Measurements from ENCODE around the gene EPB41L2.

EPB41L2 gene

DNA sequence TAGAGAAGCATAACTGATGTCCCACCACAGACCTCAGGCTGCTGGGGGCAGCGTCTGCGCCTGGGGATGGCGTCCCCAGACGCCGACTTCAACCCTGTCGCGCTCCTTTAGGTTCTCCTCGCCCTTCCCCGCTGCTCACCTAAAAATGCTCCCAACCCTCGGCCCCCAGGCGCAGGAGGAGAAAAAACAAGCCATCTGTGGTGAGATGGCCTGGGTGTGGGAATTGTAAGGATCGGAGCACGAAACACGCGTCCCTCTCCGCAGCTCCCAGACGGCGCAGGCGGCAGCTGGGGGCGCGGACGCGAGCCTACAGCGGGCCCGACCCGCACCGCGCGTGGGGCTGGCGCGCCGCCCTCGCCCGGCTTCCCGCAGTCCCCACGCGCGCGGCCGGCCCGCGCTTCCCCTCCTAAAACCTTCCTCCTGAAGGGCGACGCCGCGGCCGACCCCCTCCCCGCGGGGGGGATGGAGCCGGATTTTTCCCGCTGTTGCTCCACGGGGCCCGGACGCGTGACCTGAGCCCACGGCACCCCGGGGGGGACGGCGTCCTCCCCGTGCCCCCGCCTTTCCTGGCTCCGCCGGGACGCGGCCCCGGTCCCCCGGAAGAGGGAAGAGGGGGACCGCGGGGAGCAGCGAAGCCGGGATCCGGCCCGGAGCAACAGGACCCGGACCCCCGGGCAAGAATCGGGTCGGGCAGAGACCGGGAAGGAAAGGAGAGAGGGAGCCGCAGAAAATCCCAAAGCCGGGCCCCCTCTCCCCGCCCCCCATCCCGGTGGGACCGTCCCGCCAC lies 611 bp downstream of the EPB41L2 start:
- peak in 37 of 56 donors; percentile 22 to 68 (median 51) for DNase-seq

- DNase-seq = peak in 1 of 56 donors; percentile 40
Measured at GRCh38 chr6:131061751-131062119, 1.3 kb downstream of the EPB41L2 start.

DNA sequence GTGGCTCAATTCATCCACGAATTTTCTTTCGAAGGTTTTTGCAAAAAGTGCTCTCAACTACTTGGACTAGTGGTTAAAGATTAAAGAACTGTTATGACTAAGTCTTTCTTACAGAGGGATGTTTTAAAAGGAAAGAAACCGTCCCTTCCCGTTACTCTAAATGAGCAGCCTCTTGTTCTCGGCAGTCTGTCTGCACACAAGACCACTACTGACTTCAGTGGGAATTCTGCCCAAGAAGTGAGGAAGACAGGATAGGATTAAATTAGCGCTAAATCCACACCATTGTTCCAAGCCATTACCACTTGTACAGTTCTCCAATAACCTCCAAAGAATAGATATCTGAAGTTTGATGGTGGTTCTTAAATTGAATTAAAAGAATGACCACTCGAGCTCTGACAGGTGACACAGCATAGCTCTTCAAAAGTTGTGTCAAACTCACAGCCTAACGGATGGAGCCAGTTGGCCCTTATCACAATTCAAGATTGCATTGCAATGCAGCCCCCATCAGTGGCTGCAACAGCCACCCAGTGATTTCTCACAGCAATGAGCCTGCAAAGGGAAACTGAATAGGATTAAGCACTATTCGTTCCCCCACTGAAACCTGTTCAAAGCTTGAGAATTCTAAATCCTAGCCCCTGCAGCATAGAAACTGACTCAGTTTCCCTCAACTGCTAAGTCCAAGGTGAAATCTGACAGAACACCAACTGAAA lies 1.8 kb downstream of the EPB41L2 start:
- peak in 18 of 56 donors; percentile 1 to 53 (median 10) for DNase-seq

DNA sequence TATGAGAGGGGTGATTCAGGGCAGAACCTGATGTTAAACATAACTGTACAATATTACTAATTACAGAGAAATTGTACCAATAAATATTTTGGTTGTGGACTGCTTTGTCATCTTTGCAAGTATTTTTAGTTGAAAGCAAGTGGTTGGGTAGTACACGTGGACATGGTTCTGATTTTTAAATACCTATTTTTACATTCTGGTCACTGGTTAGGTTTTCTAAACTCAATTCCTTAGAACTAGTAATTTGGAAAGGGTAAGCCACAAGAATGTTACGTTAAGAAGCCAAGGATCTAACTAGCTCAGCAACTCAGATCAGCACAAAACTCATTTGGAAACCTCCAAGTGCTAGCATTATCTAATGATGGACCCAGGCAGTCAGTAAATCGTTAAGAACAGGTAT lies 2.7 kb downstream of the EPB41L2 start:
- DNase-seq = no peak

GRCh38 chr6:131059486-131059885 lies 3.6 kb downstream of the EPB41L2 start:
- no peak for DNase-seq

DNA sequence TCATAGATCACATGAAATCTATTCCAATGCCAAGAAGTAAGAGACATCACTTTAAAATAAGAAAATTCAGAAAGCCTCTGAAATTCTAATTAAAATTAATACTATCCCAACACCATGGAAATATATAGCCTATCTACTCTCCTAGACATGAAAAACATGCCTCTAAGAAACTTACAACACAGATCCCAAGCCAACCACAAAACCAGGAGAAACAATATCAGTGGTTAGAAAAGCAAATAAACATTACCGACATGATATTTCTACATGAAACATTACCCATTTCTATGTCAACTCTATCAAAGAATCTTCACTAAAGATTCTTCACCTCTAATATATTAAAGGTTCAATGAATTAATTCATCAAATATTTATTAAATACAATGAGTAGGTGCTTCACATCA lies 4.8 kb downstream of the EPB41L2 start:
- no peak for DNase-seq

DNA sequence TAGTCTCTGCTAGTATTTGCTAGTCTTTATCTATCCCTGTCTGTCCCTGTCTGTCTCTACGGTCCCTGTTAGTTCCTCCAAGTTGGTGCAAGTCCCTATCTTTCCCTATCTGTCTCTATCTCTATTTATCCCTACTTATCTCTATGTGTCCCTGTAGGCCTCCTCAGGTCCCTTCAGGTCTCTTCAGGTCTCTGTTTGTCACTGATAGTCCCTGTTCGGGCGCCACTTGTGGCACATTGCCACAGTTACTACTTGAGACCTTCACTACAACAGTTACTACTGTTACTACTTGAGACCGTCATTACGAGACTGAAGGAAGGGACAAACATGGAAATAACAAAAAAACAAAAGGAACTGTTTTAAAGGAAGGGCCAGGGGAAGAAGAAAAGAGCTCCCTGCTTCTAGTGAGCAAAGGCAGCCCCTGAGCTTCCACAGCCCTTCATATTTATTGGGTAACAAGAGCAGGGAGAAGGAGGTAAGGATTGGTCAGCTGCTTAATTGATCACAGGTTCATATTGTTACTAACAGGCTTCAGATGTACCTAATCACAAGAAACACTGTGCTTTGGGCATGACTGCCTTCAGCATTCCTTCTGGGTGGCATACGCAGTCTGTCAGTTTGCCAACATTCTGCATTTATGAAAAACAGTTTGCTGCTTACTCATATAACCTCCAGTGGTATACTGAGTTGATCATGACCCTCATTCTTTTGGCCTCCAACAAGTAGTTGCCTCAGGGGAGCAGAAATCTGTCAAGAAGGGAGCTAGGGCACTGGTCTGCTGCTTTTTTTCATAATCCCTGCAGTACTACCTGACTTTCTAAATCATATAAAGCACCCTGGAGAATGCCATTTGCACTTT lies 8.4 kb downstream of the EPB41L2 start:
- DNase-seq = no peak

DNA sequence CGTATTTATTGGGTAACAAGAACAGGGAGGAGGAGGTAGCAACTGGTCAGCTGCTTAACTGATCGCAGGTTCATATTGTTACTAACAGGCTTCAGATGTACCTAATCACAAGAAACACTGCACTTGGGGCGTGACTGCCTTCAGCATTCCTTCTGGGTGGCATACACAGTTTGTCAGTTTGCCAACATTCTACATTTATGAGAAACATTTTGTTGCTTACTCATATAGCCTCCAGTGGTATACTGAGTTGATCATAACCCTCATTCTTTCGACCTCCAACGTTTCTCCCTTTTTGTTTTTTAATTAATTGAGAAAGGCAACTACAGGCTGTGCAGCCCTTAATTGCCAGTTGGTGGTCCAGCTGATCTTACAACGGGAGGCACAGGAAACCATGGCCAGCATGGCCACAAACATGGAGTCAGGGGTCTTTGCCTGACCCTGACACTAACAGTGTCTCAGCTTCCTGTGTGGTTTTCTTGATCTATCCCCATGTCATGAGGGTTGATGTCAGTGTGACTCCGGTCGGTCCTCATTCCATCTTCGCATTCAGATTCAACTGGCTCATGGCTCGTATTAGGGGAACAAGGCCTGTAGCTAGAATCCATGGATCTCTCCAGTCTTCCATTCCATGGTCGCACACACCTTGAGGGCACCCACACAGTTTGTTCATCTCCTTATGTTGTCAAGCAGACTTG lies 9.4 kb downstream of the EPB41L2 start:
- DNase-seq = no peak

- DNase-seq = no peak
Measured at GRCh38 chr6:131052181-131052580, 10.9 kb downstream of the EPB41L2 start.

DNA sequence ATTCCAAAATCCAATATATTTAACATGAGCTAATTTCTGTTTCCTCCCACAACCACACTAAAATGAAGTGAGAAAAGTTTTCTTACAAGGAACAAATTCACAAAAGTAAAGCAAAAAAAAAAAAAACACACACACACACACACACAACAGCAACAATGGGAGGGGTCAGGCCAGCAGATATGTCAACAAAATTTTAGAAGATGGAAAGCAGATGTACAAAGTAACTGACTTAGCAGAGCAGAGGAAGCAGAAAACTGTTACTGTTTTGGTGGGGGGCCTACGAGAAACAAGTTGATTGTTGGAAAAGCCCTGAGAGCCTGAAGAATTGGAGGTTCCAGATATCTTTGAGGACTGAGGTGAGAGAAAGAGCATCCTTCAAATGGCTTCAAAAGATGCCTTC lies 11.7 kb downstream of the EPB41L2 start:
- no peak for DNase-seq

DNA sequence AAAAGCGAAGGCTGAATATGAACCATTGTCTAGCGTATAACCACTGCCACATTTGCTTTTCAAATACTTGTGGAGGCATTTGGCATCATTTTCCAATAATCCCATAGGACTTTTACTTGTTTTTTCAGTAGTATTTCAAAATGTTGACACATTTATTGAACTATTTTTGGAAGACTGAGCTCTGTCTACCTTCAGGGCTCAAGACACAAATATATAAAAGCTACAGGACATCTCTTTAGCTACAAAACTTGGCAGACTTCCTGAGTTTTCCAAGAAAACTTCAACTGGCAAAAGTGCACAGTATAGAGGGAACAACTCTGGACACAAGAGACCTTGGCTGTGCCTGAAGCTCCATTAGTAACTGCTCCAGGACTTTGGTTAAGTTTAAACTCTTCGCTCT lies 13.4 kb downstream of the EPB41L2 start:
- DNase-seq = no peak

GRCh38 chr6:131048933-131049515 lies 14.0 kb downstream of the EPB41L2 start:
- DNase-seq = no peak

DNA sequence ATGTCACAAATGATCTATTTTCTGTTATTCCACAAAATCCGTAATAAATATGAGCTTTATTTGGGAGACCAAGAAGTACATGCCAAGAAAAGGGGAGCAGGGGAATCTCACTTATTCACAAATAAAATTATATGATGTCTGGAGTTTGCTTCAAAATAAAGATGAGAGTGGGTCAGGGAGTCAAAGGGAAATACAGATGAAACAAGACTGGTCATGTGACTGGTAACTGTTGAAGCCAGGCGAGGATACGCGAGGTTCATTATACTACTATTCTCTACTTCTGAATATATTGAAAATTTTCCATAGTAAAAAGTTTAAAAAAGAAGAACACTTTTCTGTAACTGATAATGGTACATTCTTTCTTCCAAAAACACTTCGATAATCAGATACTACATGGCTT lies 14.6 kb downstream of the EPB41L2 start:
- DNase-seq = no peak

- DNase-seq = no peak
Measured at GRCh38 chr6:131045139-131045538, 17.9 kb downstream of the EPB41L2 start.

- no peak for DNase-seq
Measured at GRCh38 chr6:131043902-131044447, 19.1 kb downstream of the EPB41L2 start.

DNA sequence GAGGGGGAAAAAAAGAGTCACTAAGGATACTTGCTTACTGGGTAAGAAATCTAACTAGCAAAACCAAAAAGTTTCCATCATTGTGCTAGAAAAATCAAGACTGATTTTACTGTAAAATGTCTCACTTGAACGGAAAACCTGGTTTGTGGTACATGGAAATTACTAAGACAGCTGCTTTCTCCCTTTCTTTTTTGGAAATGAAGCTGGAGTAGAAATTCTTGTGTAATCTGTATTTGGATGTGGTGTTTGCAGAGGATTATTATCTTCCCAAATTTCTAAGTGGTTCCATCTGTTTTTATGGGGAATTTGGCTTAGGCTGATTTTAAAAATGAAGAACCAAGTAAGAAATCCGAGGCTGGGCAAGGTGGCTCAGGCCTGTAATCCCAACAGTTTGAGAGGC lies 20.4 kb downstream of the EPB41L2 start:
- no peak for DNase-seq

- DNase-seq = no peak
Measured at GRCh38 chr6:131041814-131042213, 21.2 kb downstream of the EPB41L2 start.

- DNase-seq = no peak
Measured at GRCh38 chr6:131040866-131041265, 22.2 kb downstream of the EPB41L2 start.

DNA sequence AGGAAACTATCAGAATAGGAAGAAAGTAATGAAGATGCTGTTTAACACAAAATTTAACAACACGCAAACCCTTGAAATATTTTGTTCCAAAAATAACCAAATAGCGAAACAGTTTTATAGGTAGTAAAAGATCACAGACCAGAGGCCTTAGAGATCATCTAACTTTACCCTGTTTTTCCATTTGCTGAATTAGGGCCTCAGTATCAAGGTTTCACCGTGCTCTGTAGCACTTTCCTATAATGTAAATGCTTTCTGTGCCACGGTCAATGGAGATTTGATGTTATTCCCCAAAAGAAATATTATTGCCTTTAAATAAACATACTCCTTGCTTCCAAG lies 23.7 kb downstream of the EPB41L2 start:
- no peak for DNase-seq

- no peak for DNase-seq
Measured at GRCh38 chr6:131038597-131039344, 24.3 kb downstream of the EPB41L2 start.
